HepG2 (cell line): ENCODE results near the gene CBLB. TPM values are rescaled to one million over a fixed set of nuclear protein-coding genes. Genes with fewer than 3 reads are reported as not detected.

ENCODE experiments used
- ATAC-seq: fragments of 200-7000 bp; cut with Tn5 transposase; 3 replicates; pipeline ENCODE4 v1.9.1; 2020; ENCODE audit warnings: mild to moderate bottlenecking, moderate library complexity
- BruUV-seq: library from RNA; stranded (reverse); fragments of 400-500 nt; replicated peaks from 2 replicates; lab custom pipeline; 2021; lab: Mats Ljungman, UMichigan
- CTCF ChIA-PET: fragments of 300-600 bp; formaldehyde crosslinking; extraction: SDS; loops from one replicate; lab custom pipeline; 2021; ENCODE audit warnings: low total read pairs, inconsistent platforms, low intra/inter-chr PET ratio; lab: Yijun Ruan, JAX
- POLR2A ChIA-PET: fragments of 350-600 bp; sonication (Branson Sonifier 250); formaldehyde crosslinking; loops from one replicate; lab custom pipeline; 2020; ENCODE audit warnings: antibody characterized with exemption, inconsistent platforms; lab: Yijun Ruan, JAX
- DNase-seq: peaks from one replicate; pipeline ENCODE4 v3.0.0-alpha.2; 2015; ENCODE audit warnings: low spot score
- FAIRE-seq: peaks from 3 replicates; lab custom pipeline; 2011; peaks lifted over from hg19 to GRCh38; lab: Jason Lieb, UNC
- H2AFZ ChIP-seq: one replicate; pipeline ENCODE4 v1.6.1; 2011; ENCODE audit warnings: low read length, inconsistent platforms
- H3K27ac ChIP-seq: fragments of 300-600 bp; 3 replicates; pipeline ENCODE4 v1.8.0; 2011; ENCODE audit warnings: mixed run types, mild to moderate bottlenecking, mixed read lengths, low read length, inconsistent platforms; ENCODE audit not compliant: insufficient read depth; ENCODE audit errors: extremely low read length
- H3K27me3 ChIP-seq, 2 experiments: fragments of 200-600 bp in 1 of 2; 2 replicates in 1 of 2; 3 replicates in 1 of 2; pipeline versions ENCODE4 v1.6.0 to v1.8.0; 2011; ENCODE audit warnings: low read length in 2 of 2, mild to moderate bottlenecking in 2 of 2, moderate library complexity in 2 of 2, inconsistent platforms in 1 of 2; ENCODE audit not compliant: insufficient read depth in 2 of 2, control insufficient read depth in 1 of 2
- H3K36me3 ChIP-seq, 2 experiments: fragments of 200-600 bp in 1 of 2; replicated peaks in 1 of 2; 2 replicates in 1 of 2; 3 replicates in 1 of 2; pipeline versions ENCODE4 v1.5.1 to v1.8.0; 2011; ENCODE audit warnings: low read length in 2 of 2, inconsistent platforms in 1 of 2; ENCODE audit not compliant: insufficient read depth in 2 of 2, control insufficient read depth in 1 of 2
- H3K4me1 ChIP-seq: 2 replicates; pipeline ENCODE4 v1.5.1; 2012; ENCODE audit warnings: low read length, inconsistent platforms; ENCODE audit not compliant: insufficient read depth
- H3K4me2 ChIP-seq: 2 replicates; pipeline ENCODE4 v1.6.0; 2011; ENCODE audit warnings: low read depth, low read length, inconsistent platforms
- H3K4me3 ChIP-seq, 3 experiments: fragments of 200-600 bp in 1 of 3; sonication (generic), shearing (Covaris generic) in 1 of 3; replicated peaks in 1 of 3; 2 replicates each; pipeline ENCODE4 v1.5.1; 2011 to 2016; ENCODE audit warnings: low read length in 3 of 3, inconsistent platforms in 2 of 3, low read depth in 2 of 3, mild to moderate bottlenecking in 2 of 3, control low read depth in 1 of 3, mixed read lengths in 1 of 3; ENCODE audit not compliant: insufficient read depth in 1 of 3
- H3K79me2 ChIP-seq: one replicate; pipeline ENCODE4 v1.6.1; 2011; ENCODE audit warnings: low read length, inconsistent platforms; ENCODE audit not compliant: insufficient read depth
- H3K9ac ChIP-seq: 2 replicates; pipeline ENCODE4 v1.6.0; 2011; ENCODE audit warnings: mild to moderate bottlenecking, low read depth, low read length, inconsistent platforms; ENCODE audit not compliant: insufficient read depth
- H3K9me3 ChIP-seq: 2 replicates; pipeline ENCODE4 v1.5.1; 2012; ENCODE audit warnings: mild to moderate bottlenecking, low read length
- H4K20me1 ChIP-seq: 2 replicates; pipeline ENCODE4 v1.6.0; 2011; ENCODE audit warnings: inconsistent platforms, mild to moderate bottlenecking, low read length, moderate library complexity; ENCODE audit not compliant: insufficient read depth
- CREB1 ChIP-seq, 2 experiments: fragments of 450-650 bp in 1 of 2; IDR thresholded peaks; 2 replicates each; pipeline ENCODE4 v1.6.1; 2016 to 2017; ENCODE audit warnings: control low read depth in 1 of 2, mild to moderate bottlenecking in 1 of 2, missing compliant biosample characterization in 1 of 2, missing genetic modification characterization in 1 of 2
- DNMT1 ChIP-seq: sonication (generic); formaldehyde crosslinking; IDR thresholded peaks from 2 replicates; pipeline ENCODE4 v1.5.1; 2020; ENCODE audit warnings: mild to moderate bottlenecking, missing genetic modification reagents
- ELF4 ChIP-seq: sonication (generic); formaldehyde crosslinking; IDR thresholded peaks from 2 replicates; pipeline ENCODE4 v1.5.0; 2020; ENCODE audit warnings: missing genetic modification reagents, mild to moderate bottlenecking, moderate library complexity, borderline replicate concordance
- KDM6A ChIP-seq: IDR thresholded peaks from 2 replicates; pipeline ENCODE4 v1.6.1; 2016; ENCODE audit warnings: low read depth
- SKI ChIP-seq: fragments of 450-650 bp; IDR thresholded peaks from one replicate; pipeline ENCODE4 v1.6.1; 2018; ENCODE audit warnings: mild to moderate bottlenecking; ENCODE audit not compliant: partially characterized antibody
- WGBS: methylation state at CpG from one replicate; pipeline ENCODE4 v1.1.6; 2017; ENCODE audit warnings: low lambda C conversion rate; 5-methylcytosine and 5-hydroxymethylcytosine counted together
- in situ Hi-C: cut with HindIII; loops from 2 replicates; pipeline ENCODE4 v1.10.0; 2017; ENCODE audit warnings: low pct_unique_long_range_greater_than_20kb; ENCODE audit not compliant: extremely low pct_ligation_motif_present
- intact Hi-C: fragments of 100-400 bp; cut with micrococcal nuclease; formaldehyde crosslinking; loops from one replicate; pipeline ENCODE4 v1.10.0; 2022; ENCODE audit not compliant: unreplicated experiment
- polyA plus RNA-seq, 8 experiments: library from polyadenylated mRNA; depleted of rRNA in 3 of 8; stranded (reverse) in 7 of 8; unstranded in 1 of 8; fragments of >200 nt; fragmentation: Illumina TruSeq in 4 of 8; extraction: Trizol in 4 of 8; gene quantifications; 2 replicates each; pipeline versions ENCODE4 v1.2.1 to v1.2.3, GENCODE V29; 2011 to 2016; ENCODE audit warnings: low read depth in 4 of 8, missing spikeins in 1 of 8, mixed read lengths in 1 of 8; ENCODE audit not compliant: insufficient read depth in 1 of 8
- total RNA-seq, 5 experiments: library from RNA; depleted of rRNA; stranded (reverse); fragments of >200 nt; fragmentation: Illumina TruSeq; extraction: Trizol; gene quantifications; 2 replicates each; pipeline ENCODE4 v1.2.3, GENCODE V29; 2016; ENCODE audit warnings: low read depth in 1 of 5
- TF ChIP-seq, protein P1 (sequence below): sonication (generic); formaldehyde crosslinking; IDR thresholded peaks from one replicate; pipeline ENCODE4 v1.5.1; 2020; ENCODE audit warnings: mild to moderate bottlenecking, missing genetic modification reagents; ENCODE audit errors: not compliant biosample characterization
- TF ChIP-seq, protein P2 (sequence below): sonication (generic); formaldehyde crosslinking; IDR thresholded peaks from 2 replicates; pipeline ENCODE4 v1.8.1; 2023; ENCODE audit warnings: missing genetic modification reagents, mild to moderate bottlenecking, borderline replicate concordance
- TF ChIP-seq, protein P3 (sequence below): sonication (generic); formaldehyde crosslinking; IDR thresholded peaks from 2 replicates; pipeline ENCODE4 v1.4.0; 2020; ENCODE audit warnings: missing genetic modification reagents, borderline replicate concordance

Gene CBLB
- total and polyA plus RNA-seq, 2 of the 13 experiments (the other 11 are each of a cell fraction or from before 2014, with no cell fraction given), result 9.8 to 16.4 TPM

DNA sequence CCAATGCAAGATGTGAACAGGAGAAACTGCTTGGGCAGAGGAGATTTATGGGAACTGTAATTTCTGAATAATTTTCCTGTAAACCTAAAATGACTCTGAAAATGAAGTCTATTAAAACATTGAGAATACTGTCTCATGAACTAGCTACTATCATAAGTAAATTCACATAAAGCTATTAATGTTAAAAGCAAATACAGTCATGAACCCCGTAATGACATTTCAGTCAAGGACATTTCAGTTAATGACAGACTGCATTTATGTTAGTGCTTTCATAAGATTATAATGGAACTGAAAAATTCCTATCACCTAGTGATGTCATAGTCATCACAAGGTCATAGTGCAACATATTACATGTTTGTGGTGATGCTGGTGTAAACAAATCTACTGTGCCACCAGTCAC is 17.2 kb downstream of the CBLB start:
- Histone ChIP-seq H3K4me3 (no peak overlapping the region), H2AFZ (no peak overlapping the region), H4K20me1 (peaks cover 16% of the 10 kb centered on the region), H3K9me3 (no peaks in the 10 kb centered on the region), H3K36me3 (peaks cover 3 to 17% of the 10 kb centered on the region in 2 experiments; a peak in 4 of 5 replicates), H3K27ac (no peak overlapping the region), H3K4me1 (no peaks in the 10 kb centered on the region), H3K4me2 (no peak overlapping the region), H3K9ac (no peak overlapping the region), H3K27me3 (no peaks in the 10 kb centered on the region), H3K79me2 (peaks cover 3% of the 10 kb centered on the region)
- ATAC-seq, result no peak
- intact Hi-C loops (no loop called here), in situ Hi-C loops (no loop called here)
- no peak for DNase-seq
- WGBS, result 100% methylated on average over 1 of the region's 1 CpG
- BruUV-seq, result no TSS peak
- CTCF ChIA-PET, result no interaction called here
- no peak for FAIRE-seq
- POLR2A ChIA-PET, result no interaction called here
- TF ChIP-seq CREB1 (IDR thresholded peaks at IDR 0.05) (peak; percentile 57), CREB1 (CRISPR knock-in tag; IDR thresholded peaks at IDR 0.05) (no peak), ELF4 (CRISPR knock-in tag) (no peak)

DNA sequence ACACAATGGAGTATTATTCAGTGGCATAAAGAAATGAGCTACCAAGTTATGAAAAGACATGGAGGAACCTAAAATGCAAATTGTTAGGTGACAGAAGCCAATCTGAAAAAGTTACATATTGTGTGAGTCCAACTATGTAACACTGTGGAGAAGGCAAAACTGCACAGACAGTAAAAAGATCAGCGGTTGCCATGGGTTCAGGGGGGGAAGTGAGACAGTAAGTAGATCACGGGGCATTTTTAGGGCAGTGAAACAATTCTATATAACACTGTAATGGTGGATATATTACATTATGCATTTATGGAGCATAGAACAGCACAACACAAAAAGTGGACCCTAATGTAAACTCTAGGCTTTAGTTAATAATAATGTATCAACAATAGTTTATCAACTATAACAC is 17.6 kb downstream of the CBLB start:
- Histone ChIP-seq H2AFZ (no peak overlapping the region), H3K36me3 (peaks cover 3 to 17% of the 10 kb centered on the region in 2 experiments; a peak in 4 of 5 replicates), H3K4me3 (no peak overlapping the region), H3K27ac (no peak overlapping the region), H3K27me3 (no peaks in the 10 kb centered on the region), H3K4me2 (no peak overlapping the region), H3K4me1 (no peaks in the 10 kb centered on the region), H3K9ac (no peak overlapping the region), H3K9me3 (no peaks in the 10 kb centered on the region), H4K20me1 (peaks cover 16% of the 10 kb centered on the region), H3K79me2 (peaks cover under 1% of the 10 kb centered on the region)
- ChIA-PET CTCF (no interaction called here), POLR2A (no interaction called here)
- no peak for FAIRE-seq
- 92% methylated on average over 2 of the region's 2 CpGs for WGBS
- DNase-seq, result no peak
- no peak for ATAC-seq
- BruUV-seq, result no TSS peak
- in situ Hi-C loops (no loop called here), intact Hi-C loops (no loop called here)
- TF ChIP-seq, protein P1, sequence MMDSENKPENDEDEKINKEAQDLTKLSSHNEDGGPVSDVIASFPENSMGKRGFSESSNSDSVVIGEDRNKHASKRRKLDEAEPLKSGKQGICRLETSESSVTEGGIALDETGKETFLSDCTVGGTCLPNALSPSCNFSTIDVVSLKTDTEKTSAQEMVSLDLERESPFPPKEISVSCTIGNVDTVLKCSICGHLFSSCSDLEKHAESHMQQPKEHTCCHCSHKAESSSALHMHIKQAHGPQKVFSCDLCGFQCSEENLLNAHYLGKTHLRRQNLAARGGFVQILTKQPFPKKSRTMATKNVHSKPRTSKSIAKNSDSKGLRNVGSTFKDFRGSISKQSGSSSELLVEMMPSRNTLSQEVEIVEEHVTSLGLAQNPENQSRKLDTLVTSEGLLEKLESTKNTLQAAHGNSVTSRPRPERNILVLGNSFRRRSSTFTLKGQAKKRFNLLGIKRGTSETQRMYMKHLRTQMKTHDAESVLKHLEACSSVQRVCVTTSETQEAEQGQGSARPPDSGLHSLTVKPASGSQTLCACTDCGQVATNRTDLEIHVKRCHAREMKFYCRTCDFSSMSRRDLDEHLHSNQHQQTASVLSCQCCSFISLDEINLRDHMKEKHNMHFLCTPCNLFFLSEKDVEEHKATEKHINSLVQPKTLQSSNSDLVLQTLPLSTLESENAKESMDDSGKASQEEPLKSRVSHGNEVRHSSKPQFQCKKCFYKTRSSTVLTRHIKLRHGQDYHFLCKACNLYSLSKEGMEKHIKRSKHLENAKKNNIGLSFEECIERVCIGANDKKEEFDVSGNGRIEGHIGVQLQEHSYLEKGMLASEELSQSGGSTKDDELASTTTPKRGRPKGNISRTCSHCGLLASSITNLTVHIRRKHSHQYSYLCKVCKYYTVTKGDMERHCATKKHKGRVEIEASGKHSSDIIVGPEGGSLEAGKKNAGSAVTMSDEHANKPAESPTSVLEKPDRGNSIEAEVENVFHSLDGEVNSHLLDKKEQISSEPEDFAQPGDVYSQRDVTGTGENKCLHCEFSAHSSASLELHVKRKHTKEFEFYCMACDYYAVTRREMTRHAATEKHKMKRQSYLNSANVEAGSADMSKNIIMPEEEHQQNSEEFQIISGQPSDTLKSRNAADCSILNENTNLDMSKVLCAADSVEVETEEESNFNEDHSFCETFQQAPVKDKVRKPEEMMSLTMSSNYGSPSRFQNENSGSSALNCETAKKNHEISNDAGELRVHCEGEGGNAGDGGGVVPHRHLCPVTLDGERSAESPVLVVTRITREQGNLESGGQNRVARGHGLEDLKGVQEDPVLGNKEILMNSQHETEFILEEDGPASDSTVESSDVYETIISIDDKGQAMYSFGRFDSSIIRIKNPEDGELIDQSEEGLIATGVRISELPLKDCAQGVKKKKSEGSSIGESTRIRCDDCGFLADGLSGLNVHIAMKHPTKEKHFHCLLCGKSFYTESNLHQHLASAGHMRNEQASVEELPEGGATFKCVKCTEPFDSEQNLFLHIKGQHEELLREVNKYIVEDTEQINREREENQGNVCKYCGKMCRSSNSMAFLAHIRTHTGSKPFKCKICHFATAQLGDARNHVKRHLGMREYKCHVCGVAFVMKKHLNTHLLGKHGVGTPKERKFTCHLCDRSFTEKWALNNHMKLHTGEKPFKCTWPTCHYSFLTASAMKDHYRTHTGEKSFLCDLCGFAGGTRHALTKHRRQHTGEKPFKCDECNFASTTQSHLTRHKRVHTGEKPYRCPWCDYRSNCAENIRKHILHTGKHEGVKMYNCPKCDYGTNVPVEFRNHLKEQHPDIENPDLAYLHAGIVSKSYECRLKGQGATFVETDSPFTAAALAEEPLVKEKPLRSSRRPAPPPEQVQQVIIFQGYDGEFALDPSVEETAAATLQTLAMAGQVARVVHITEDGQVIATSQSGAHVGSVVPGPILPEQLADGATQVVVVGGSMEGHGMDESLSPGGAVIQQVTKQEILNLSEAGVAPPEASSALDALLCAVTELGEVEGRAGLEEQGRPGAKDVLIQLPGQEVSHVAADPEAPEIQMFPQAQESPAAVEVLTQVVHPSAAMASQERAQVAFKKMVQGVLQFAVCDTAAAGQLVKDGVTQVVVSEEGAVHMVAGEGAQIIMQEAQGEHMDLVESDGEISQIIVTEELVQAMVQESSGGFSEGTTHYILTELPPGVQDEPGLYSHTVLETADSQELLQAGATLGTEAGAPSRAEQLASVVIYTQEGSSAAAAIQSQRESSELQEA, result no peak
- TF ChIP-seq, protein P2, sequence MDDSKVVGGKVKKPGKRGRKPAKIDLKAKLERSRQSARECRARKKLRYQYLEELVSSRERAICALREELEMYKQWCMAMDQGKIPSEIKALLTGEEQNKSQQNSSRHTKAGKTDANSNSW (CRISPR knock-in tag), result no peak
- TF ChIP-seq SKI (no peak), KDM6A (CRISPR knock-in tag) (no peak), DNMT1 (CRISPR knock-in tag) (no peak)
- TF ChIP-seq, protein P3, sequence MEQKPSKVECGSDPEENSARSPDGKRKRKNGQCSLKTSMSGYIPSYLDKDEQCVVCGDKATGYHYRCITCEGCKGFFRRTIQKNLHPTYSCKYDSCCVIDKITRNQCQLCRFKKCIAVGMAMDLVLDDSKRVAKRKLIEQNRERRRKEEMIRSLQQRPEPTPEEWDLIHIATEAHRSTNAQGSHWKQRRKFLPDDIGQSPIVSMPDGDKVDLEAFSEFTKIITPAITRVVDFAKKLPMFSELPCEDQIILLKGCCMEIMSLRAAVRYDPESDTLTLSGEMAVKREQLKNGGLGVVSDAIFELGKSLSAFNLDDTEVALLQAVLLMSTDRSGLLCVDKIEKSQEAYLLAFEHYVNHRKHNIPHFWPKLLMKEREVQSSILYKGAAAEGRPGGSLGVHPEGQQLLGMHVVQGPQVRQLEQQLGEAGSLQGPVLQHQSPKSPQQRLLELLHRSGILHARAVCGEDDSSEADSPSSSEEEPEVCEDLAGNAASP (CRISPR knock-in tag), result no peak
